GM19035 (cell line): ENCODE measurements around the gene NSMF.
A peak's percentile ranks its signal among the peaks of the same experiment; 100 is the strongest.

Experiments used
- ATAC-seq: cut with Tn5 transposase; IDR thresholded peaks from one replicate; pipeline ENCODE4 v1.9.1; 2021; ENCODE audit not compliant: unreplicated experiment

Gene NSMF

GRCh38 chr9:137433349-137433915, 25.7 kb downstream of the NSMF start:
- ATAC-seq: no peak

DNA sequence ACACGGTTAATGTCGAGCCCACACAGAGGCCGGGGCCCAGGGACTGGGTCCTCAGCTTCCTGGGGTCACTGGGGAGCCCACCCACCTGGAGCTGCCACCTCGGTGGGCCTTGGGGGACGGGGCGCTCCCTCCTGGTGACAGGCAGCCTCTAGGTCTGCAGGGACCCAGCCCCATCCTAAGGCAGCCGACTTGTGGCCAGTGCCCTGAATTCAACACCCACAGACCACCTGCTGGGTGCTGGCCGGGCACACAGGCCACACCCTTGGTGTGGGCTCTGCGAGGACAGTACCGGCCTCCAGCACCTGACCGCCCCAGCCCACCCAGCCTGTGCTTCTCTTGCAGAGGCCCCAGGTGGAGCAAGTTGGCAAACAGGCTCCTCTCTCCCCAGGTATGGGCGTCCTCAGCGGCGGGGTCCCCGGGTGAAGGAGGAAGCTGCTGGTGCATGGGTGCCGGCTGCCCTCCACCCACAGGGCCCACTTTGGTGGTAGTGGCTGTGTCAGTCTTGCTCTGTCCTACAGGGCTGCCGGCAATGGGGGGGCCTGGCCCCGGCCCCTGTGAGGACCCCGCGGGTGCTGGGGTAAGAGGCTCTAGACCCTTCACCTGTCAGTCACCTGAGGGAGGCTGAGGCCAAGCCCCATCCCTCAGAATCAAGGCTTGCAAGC, 26.3 kb downstream of the NSMF start:
- ATAC-seq: no peak

DNA sequence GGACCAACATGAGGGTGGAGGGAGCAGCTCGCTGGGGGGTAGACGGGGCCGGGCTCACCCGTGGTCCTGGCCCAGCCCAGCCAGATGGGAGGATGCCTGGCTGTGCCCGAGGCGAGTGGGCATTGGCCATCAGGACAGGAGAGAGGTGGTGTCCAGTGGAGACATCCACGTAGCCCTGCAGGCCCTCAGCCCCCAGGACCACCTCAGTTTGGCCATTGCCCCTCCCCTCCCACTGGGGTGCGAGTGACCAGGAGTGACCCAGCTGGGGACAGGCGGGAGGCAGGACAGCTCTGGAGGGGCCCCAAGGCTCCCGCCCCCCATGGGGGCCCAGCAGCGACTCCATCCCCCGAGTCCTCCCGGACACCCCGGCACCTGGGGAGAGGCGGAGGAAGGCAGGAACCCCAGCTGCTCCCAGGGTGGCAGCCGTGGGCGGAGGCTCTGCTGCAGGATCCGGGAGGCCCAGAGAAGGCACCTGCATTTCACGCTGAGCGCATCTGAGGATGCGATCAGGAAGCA, 27.7 kb downstream of the NSMF start:
- no peak for ATAC-seq

DNA sequence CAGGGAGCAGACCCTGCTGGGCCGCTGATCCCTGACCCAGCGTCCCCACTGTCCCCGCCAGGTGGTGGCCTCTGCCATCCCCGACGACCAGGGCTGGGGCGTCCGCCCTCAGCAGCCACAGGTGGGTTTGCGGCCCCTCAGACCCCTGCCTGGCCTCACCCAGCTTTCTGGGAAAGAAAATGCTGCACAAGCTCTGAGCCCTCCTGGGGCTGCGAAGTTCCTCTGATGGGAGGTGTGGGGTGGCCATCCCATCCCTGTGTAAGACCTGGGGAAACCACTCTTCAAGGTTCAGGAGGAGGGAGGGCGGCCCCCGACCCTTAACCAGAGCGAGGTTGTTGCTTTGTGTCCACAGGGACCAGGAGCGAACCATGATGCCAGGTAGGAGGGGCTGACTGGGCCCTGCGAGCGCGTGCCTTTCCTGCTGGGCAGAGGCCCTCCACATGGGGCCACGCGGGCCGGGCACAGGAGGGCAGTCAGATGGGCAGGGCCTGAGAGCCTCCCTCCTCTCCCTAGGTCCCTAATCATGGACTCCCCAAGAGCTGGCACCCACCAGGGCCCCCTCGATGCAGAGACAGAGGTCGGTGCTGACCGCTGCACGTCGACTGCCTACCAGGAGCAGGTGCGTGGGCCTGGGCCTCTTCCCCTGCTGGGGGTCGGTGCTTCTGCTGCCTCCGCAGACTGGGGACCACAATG, 28.3 kb downstream of the NSMF start:
- ATAC-seq: no peak

DNA sequence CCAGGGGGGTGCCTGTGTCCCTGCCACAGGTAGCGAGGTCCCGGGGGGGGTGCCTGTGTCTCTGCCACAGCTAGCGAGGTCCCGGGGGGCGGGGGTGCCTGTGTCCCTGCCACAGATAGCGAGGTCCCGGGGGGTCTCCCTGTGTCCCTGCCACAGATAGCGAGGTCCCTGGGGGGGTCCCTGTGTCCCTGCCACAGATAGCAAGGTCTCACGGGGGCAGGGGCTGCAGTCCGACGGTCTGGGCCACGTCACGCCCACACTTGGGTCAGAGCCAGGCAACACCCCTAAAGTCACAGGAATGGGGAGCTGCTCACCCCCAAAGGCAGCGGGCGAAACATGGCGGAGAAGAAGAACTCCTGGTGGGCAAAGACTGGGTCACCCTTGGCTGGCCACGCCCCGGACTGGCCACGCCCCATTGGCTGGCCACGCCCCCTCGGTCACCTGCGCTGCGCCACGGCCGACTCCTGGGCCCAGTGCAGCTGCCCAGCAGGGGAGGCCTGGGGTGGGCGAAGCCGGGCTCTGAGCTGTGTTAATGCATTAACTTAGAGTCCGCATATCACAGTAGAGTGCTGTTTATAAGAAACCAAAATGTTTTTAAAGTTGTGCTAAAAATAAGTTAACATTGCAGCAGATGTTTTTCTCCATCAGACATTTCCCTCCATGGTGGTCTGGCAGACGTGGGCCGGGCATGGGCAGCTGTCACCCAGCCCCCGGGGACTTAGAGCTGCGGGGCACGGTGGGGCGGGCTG, 29.0 kb downstream of the NSMF start:
- ATAC-seq: no peak

GRCh38 chr9:137429546-137429890, 29.6 kb downstream of the NSMF start:
- ATAC-seq: no peak

DNA sequence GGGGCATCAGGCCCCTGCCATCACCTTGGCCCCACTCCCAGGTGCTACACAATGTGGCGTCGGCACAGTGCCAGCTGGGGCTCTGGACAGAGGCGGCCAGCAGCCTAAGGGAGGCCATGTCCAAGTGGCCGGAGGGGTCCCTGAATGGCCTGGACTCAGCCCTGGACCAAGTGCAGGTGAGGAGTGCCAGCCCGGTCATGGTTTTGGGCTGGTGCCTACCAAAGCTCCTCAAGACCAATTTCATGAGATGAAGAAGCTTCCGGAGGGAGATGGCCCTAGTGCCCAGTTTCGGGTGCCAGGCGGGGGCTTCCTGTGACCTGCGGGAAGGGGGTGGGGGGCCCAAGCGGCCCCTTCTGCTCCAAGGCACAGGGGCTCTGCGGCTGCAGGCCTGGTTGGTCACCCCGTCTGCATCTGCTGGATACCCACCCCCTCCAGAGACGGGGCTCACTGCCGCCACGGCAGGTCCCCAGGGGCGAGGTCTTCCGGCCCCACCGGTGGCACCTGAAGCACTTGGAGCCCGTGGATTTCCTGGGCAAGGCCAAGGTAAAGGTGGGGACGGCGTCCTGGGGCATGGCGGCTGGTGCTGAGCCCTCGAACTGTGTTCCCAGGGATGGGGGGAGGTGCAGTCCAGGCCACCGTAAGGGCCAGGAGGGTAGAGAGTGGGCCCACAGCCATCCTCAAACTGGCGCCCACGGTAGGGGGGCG, 30.1 kb downstream of the NSMF start:
- ATAC-seq: no peak

DNA sequence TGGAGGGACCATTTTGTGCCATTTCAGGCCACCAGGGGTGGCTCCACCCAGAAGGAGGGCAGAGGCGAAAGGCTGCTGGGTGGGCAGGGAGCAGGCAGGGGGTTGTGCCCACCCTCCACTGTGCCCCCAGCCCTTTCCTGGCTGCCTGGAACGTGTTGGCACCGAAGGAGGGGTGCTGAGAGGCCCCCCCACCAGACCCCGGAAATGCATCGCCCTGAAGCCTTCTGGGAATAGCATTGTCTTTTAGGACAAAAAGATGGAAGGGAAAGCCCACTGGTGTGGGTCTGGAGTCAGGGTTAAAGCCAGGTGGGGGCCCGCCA, 30.9 kb downstream of the NSMF start:
- ATAC-seq: no peak

DNA sequence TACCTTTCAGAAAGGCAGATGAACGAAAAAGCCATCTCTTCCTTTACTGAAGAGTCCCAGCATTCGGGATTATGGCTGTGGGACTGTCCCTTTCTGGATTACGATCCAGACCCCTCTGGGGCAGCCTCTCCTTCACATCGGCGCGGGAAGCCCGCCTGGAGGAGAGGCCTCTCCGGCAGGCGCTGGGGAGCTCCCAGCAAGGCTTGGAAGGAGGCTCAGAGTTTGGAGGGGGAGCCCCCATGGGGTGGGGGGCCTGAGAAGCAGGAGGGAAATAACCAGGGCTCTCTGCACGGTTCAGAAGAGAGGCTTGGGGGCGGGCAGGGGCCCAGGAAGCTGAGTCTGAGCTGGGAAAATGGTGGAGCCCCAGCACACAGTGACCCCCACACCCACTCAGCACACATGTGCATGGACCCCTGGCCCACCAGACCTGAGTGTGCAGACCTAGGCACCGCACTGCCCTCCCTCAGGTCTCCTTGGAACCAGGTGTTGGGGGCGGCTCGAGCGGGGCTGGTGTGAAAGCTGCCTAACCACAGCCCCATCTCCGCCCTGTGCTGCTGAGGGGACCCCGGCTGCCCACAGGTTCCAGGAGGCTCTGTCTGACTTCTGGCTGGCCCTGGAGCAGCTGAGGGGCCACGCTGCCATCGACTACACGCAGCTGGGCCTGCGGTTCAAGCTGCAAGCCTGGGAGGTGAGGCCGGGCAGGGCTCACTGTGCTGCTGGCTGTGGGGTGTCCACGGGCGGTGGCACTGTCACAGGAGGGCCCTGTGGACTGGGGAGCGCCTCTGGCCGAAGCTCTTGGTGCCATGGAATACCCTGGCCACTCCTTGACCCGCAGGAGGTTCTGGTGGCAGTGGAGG, 31.5 kb downstream of the NSMF start:
- no peak for ATAC-seq

- no peak for ATAC-seq
These were observed 33.0 kb downstream of the NSMF start for GRCh38 chr9:137426018-137426681.

GRCh38 chr9:137423514-137424291, 35.4 kb downstream of the NSMF start:
- ATAC-seq: peak; percentile 36

DNA sequence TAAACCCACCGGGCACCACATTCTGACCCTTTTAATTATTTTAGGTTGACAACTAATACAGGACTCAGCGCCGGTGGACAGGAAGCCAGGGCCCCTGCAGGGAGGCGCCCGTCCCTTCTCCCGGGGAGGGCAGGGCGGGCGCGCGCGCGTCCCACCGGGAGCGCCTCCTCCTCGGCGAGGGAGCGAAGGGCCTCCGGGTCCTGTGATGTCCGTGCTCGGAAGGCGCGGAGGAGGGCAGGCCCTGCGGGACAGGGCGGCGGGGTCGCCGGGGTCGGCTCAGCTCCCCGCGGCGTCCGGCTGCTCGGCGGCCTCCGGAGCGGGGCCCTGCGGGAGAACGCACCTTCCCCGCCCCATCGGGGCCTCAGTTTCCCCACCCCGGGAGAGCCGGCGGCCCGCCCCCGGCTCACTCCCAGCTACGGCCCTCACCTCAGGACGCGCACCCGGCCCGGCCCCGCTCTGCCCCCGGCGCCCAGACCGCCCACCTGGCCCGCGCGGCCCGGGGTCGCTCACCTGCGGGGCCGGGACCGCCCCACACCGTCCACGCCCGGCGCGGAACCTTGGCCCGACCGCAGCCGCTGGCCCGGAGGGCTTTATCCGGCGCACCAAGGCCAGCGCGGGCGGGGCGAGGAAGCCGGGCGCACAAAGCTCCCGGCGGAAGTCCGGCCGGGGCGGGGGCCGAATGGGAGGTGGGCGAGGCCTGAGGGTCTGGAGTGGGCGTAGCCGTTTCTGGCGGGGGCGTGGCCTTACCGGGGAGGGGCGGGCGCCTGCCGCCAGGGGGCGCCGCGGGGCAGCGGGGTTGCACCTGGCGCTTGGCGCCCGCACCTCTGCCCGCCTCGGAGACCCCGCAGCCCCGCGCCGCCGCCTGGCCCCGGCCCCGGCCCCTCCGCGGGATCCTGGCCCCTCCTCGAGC, 36.3 kb downstream of the NSMF start, which contains the start of the genes EXD3 and NOXA1:
Gene EXD3, minus strand, starts transcription at position 559 of the 910 bp plus-strand sequence. CDS start 27,805 bp downstream, outside the sequence.
Gene NOXA1, plus strand, starts transcription at position 790 of the 910 bp plus-strand sequence. CDS start 137 bp downstream, outside the sequence.
- peak; percentile 85 for ATAC-seq

DNA sequence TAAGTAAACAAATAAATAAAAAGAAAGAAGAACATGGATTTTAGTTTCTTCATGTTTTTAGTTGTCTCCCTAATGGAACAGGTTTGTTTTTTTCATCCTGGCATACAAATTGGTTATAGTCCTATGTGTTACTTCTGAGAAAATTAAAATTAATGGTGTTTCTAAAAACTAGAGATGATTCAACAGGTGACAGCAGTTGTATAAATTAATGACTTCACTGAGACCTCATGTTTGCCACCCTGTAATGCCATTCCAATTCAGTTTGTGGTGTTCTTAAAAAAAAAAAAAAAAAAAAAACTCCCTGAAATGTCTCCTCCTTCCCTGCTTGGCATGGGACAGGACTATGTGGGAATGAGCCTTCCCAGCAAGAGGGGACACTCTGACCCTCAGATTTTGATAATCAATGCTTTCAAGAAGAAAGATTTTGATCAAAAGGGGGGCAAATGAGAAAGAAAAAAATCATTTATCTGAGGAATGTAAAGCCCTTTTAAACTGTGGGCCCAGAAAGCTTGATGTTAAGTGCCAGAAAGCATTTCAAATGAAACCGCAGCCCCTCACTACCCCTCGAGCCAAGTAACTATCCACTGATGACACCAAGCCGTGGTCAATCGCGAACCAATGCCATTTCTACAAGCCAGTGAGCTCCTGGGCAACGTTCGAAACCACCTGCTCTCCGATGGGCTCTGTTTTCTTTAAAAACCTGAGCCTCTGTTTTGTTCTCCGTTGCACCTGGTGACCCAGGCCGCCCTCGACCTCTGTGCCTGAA, 37.1 kb downstream of the NSMF start:
- ATAC-seq: no peak

DNA sequence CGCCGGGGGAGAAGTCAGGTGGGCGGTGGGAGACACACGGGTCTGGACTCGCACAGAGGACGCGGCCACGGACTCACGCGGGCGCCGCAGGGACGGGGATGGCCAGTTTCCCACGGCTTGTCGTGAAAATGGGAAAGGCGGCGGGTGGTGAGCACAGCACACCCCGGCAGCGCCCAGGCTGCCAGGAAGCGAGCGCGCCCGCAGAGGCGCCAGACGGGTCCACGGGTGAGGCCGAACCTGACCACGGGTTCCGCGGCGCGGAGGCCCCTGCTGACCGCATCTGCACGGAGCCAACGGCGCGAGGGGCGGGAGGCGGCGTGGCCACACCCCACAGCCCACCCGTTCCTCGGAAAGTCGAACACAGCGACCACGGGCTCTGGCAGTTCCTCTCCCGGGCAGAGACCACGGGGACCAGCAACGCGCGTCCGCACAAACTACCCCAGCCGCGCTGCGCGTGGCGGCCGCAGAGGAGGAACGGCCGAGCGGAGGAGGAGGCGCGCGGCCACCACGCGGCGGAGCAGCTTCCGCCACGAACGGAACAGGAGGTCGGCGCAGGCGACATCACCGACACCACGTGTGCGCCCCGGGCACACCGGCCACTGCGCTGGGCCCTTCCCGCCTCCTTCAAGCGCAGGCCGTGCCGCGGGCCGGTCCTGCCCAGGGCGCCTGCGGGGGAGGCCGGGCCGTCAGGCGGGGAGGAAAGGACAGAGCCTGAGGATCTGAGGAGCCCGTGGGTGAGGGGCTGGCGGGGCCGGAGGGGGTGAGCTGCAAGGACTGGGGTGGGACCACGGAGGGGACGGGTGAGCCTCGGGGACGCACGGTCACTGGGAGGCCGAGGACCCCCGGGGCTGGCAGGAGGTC, 41.7 kb downstream of the NSMF start:
- no peak for ATAC-seq

- ATAC-seq: no peak
These were observed 42.5 kb downstream of the NSMF start for GRCh38 chr9:137416563-137417151.
